RWPE1 (cell line): Measurements from ENCODE around the gene MED14.

ENCODE experiments used
- CTCF ChIA-PET: fragments of 350-600 bp; sonication (Branson Sonifier 250); formaldehyde crosslinking; extraction: SDS; loops from one replicate; lab custom pipeline; 2021; lab: Yijun Ruan, JAX
- POLR2A ChIA-PET: fragments of 400-600 bp; formaldehyde crosslinking; extraction: SDS; loops from one replicate; lab custom pipeline; 2020; ENCODE audit warnings: antibody characterized with exemption; ENCODE audit not compliant: low non-redundant PET; lab: Yijun Ruan, JAX
- DNase-seq: peaks from one replicate; pipeline ENCODE4 v3.0.0; 2012; ENCODE audit warnings: low spot score
- H3K27ac ChIP-seq: fragments of 450-650 bp; 2 replicates; pipeline ENCODE4 v1.5.1; 2017
- CTCF ChIP-seq: fragments of 450-650 bp; conservative IDR thresholded peaks from 2 replicates; pipeline ENCODE4 v1.5.1; 2017; ENCODE audit warnings: low read depth, mild to moderate bottlenecking

The MED14 gene

GRCh38 chrX:40646489-40647306, 88.6 kb downstream of the MED14 start:
- CTCF ChIA-PET: no interaction called here
- peak overlapping the region; percentile 81 for H3K27ac ChIP-seq
- peak; percentile 4 for DNase-seq
- POLR2A ChIA-PET: no interaction called here
- TF ChIP-seq CTCF: no peak

GRCh38 chrX:40644821-40645358, 90.5 kb downstream of the MED14 start:
- no peak for TF ChIP-seq CTCF
- ChIA-PET CTCF (no interaction called here), POLR2A (interaction anchor here (0.6 kb wide), 1 partner anchor 47 kb away, joined by 4 read pairs; no protein-coding TSS in a partner anchor)
- peak overlapping the region; percentile 81 for H3K27ac ChIP-seq
- peak; percentile 26 for DNase-seq

GRCh38 chrX:40644176-40644575, 91.2 kb downstream of the MED14 start:
- DNase-seq: no peak
- no peak for TF ChIP-seq CTCF
- CTCF ChIA-PET: no interaction called here
- POLR2A ChIA-PET: no interaction called here
- H3K27ac ChIP-seq: no peak overlapping the region

- CTCF ChIA-PET: no interaction called here
- peak; percentile 57 for DNase-seq
- POLR2A ChIA-PET: no interaction called here
- no peak for TF ChIP-seq CTCF
- no peak overlapping the region for H3K27ac ChIP-seq
These were observed 97.7 kb downstream of the MED14 start for GRCh38 chrX:40637687-40638086.

- POLR2A ChIA-PET: no interaction called here
- CTCF ChIA-PET: no interaction called here
- no peak for DNase-seq
- H3K27ac ChIP-seq: no peak overlapping the region
- no peak for TF ChIP-seq CTCF
These were observed 103.1 kb downstream of the MED14 start for GRCh38 chrX:40632199-40632598.

- no peak for TF ChIP-seq CTCF
- DNase-seq: no peak
- CTCF ChIA-PET: no interaction called here
- POLR2A ChIA-PET: no interaction called here
- H3K27ac ChIP-seq: no peak overlapping the region
These were observed 106.8 kb downstream of the MED14 start for GRCh38 chrX:40628506-40628905.
